GM21737 (cell line): Measurements from ENCODE around the gene DMAC1.
A peak's percentile ranks its signal among the peaks of the same experiment; 100 is the strongest.

Source experiments
- ATAC-seq: cut with Tn5 transposase; IDR thresholded peaks from one replicate; pipeline ENCODE4 v1.9.1; 2021; ENCODE audit warnings: mild to moderate bottlenecking, moderate library complexity; ENCODE audit not compliant: unreplicated experiment

The DMAC1 gene, protein sequence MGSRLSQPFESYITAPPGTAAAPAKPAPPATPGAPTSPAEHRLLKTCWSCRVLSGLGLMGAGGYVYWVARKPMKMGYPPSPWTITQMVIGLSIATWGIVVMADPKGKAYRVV

DNA sequence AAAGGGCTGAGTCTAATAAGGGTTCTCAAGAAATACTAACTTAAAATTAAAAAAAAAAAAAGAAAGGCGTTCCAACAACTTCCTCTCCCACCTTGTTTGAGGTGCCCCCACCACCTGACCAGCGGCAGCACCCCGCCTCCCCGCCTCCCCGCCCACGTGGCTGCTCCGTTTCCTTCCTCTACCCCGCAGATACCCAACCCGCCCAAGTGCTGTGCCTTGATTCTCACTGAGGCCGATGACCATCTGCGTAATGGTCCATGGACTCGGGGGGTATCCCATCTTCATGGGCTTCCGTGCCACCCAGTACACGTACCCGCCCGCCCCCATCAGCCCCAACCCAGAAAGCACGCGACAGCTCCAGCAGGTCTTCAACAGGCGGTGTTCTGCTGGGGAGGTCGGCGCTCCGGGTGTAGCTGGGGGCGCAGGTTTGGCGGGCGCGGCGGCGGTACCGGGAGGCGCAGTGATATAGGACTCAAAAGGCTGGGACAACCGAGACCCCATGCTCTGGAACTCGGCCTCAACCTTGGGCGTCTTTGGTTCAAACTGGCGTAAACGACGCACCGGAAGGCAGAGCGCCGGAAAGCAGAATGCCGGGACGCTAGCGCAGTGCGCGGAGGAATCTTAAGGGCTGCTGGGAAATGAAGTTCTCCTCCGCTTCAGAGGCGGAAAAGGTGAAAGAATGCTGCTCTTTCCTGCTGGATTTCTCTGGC is at the start of gene DMAC1:
Gene DMAC1, minus strand, starts transcription at position 545 of the 710 bp plus-strand sequence. Its CDS starts 44 bp downstream, at position 501.
- peak; percentile 89 for ATAC-seq

DNA sequence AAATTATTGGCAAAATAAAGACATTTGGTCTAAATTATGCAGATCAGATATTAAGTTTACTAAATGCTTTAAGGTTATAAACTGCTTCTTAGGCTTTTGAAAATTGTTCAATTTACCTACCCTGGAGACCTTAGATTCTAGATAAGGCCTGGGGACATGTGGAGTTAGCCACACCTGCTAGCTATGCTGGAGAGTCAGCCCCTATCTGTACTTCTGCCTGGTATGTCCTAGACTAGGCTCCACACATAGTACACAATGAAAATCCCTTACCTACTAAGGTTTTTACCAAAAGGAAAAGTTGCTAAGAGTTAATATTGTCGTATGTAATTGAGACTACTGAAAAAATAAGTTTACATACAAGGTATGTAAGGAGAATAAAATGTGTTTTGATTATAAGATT is 49.8 kb upstream of the DMAC1 start:
- ATAC-seq = no peak

DNA sequence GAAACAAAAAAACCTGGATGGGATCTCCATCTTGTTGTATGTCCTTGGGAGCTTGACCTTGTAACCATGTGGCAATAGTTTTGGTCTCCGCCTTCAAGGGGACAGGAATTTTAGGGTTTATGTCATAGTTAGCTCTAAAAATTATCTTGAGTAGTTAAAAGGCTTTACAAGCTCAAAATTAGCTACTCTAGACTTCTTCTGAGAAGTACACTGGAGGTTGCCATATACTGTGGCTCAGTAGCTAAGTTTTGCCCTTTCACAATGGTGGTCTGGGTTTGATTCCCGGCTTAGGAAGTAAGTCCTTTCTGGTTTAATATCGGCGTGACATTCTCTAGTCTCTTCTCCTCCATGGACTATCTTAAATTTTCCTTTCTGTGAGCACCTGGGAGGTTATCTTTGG is 48.9 kb upstream of the DMAC1 start:
- ATAC-seq = no peak

DNA sequence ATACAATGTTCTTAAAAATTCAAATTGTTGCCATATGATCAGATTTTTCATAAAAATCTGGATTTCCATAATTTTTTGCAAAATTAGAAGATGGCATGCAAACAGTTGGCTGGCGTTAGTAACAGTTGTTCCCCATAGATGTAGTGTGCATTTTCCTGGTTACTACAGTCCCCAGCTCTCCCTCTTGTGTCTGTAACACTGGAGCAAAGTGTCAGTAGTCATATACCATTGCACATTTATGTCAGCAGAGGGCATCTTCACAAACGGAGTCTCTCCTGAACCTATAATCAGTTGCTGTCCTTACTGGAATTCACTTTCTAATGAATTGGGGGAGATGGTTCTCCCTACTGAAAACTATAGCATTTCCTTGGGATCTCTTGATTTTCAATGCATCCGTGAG is 44.7 kb upstream of the DMAC1 start:
- no peak for ATAC-seq

DNA sequence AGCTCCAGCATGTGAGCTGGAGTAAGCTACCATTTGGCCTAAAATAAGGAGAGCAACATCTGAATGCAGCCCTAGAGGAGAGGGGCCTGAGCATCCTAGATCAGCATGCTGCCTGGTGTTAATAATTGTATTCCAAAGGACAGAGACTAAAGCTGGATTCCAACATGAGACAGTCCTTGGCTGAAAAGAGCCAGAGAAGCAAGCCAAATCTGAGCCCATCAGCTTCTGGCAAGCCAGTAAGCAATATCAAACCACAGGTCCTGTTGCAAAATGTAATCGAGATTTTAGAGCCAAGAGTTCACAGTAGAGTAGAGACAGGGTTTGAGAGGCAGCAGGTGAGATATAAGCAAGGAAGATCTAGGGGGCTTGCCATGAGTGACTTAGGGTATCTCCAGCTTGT is 42.3 kb upstream of the DMAC1 start:
- ATAC-seq = no peak

DNA sequence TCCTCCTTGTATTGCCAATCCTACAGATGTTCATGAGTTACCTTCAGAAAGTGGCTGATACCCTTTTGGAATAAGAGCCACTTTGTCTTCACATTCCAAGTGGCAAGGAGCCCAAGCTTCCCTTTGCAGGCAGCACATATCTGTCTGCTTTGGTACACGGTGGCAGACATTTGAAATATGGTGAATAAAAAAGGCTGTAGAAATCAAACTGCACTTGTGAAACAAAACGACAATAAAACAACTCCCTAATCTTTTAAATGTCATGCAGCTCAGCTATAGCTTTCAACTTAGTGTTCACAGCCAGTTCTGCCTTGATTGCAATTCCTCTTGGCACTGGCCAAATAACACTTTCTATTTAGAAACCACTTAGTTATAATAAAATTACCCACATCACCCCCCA is 35.0 kb upstream of the DMAC1 start:
- no peak for ATAC-seq

DNA sequence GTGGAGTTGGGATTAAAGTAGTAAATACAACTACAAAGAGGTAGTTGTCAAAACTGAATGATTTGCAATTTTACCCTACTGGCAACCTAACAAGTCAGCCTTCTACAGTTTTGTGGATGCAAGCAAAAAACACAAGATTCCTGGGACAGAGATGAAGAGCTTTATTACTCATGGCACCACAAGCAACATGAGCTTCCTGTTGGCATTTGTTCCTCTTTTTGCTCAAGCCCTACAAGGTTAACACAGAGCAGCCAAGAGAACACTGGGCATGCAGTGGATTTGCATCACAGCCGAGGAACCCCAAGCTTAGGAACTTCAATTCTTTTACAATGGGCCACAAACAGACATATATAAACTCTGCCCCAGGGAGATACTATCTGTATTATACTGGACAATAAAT is 28.8 kb upstream of the DMAC1 start:
- no peak for ATAC-seq

DNA sequence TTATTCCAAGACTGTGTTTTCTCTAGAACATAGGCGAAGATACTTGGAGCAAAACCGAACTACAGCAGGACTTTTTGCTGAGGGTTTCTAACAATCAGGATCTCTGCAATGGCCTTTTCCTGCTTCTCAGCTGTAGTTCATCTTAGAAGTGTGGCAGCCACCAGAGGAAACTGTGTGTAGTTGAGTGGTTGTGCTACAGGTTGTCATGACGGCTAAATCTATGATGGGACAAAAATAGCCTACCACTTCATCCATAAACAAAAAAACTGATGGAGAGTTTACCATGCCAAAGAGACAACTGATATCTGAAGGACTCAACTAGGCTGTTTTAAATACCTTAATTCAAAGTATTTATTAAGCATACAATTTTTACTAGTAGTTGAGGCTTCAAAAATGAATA is 28.2 kb upstream of the DMAC1 start:
- no peak for ATAC-seq

DNA sequence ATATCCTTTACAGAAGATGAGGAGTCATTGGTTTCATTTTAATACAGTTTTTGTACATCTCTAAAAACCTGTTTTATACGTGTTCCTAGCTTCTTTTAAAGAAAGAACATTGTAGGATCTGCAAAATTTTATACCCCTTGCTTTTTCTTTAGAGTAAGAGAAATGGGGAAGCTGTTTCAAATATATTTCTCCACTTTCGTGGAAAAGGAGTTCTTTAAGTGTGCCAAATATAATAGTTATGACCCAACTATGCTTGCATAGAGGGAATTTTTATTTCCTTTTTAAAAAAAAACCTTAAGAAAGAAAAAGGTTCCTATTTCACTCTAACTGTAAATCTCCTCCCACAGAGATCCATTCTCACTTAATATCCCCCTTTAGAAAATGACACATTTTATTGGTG is 27.5 kb upstream of the DMAC1 start:
- no peak for ATAC-seq

DNA sequence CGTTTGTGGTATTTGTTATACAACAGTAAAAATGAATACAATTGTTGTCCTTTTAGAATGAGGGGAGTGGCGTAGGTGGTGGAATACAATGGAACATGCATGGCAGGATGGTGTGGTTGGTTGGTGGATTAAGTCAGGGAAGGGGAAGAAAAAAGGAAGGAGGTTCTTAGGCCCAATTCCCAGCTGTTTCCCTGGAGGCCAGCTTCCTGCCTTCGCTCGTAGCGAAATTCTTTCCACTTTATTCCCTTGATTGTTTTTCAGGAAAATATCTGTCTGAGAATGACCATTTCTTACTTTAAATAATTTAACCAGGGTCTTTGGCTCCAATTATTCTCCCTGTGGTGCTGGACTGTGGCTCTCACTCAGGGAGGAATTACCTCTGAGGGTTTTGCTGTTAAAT is 24.1 kb upstream of the DMAC1 start:
- ATAC-seq = no peak

DNA sequence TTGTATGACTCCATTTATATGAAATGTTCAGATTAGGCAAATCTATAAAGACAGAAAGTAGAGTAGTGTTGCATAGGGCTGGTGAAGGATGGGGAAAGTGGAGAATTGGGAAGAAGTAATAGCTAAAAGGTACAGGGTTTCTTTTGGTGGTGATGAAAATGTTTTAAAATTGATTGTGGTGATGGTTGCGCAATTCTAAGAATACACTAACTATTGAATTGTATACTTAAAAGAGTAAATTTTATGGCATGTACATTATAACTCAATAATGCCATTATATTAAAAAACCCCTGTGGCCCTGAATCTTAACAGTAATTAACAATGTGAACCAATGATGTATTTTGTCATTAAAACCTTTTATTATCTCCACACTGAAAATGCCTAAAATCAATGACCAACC is 20.4 kb upstream of the DMAC1 start:
- ATAC-seq = no peak

DNA sequence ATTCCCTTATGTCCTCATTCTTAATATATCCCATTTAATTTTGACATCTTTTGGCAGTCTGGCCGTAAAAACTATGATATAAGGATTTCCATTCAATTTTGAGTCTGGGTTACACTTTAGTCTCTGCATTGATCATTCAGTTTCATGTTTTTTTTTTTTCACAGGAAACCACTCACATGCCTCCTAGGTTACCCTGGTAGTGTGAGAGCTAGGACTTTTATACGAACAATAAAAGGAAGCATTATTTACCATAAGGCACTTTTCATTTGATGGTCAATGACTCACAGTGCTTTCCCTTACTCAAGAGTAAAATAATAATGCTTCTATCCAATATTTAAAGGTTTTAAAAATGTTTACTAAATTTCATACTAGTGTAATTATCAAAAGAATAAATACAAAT is 16.4 kb upstream of the DMAC1 start:
- no peak for ATAC-seq

DNA sequence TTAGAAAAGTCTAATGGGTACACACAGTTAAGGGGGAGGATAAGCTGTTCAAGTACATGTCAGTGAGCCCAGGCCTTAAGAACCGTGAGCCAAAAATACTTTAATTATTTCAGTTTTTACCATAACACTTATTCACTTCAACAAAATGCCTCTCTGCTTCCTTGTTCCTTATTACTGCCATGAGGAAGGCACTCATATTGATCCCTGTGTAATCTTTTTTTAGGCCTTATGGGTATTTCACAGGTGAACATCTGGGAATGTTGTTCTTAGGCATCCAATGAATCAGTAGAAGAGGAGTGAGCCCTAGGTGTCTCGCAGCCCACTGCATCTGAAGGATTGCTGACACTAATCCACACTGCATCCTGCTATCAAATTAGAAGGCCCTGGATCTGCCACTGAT is 13.5 kb upstream of the DMAC1 start:
- ATAC-seq = no peak

DNA sequence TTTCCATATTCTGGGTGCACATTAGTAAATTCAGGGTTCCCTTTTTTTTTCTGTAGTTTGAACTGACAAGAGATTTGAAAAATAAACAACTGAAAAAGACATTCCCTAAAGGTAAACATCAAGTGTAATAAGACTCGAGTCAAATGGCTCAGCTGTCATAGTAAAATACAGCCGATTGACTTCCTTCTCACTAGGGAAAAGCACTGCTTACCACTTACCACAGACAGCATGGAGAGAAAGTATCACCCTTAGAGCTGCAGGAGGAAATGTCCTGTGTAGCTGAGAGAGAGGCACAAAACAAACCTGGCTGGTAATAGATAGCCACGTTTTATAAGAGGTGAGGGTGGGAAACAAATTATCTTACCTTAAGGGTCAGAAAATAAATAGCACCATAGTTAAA is 12.1 kb upstream of the DMAC1 start:
- no peak for ATAC-seq

DNA sequence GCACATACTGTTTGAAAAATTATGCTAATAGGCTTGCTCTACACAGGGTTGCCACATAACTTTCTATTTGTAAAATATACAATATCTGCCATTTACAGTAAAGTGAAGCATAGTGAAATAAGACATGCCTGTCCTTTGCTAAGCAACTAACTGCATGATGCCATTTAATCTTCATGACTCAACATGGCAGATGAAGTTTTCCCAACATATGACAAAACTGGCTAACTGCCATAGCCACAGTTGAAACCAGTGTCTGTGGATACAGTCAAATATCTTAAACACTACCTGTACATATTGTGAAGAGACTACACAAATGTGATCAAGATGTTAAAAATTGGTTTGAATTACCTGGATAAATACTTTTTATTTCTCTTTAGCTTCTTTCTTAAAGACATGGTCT is 3.1 kb upstream of the DMAC1 start:
- no peak for ATAC-seq

DNA sequence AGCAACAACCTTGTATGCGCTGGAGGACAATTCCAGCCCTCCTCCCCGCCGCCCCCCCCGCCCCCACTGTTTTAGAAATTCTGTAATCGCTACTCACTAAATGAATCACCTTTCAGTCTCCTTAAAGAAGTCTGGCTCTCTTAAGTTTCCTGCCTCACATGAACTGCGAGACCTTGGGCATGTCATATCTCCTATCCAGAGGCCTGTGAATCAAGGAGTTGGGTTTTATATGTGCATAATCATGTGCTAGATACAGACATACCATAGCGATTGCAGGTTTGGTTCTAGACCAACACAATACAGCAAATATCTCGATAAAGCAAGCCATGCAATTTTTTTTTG is 337 bp upstream of the DMAC1 start:
- ATAC-seq = peak; percentile 20

DNA sequence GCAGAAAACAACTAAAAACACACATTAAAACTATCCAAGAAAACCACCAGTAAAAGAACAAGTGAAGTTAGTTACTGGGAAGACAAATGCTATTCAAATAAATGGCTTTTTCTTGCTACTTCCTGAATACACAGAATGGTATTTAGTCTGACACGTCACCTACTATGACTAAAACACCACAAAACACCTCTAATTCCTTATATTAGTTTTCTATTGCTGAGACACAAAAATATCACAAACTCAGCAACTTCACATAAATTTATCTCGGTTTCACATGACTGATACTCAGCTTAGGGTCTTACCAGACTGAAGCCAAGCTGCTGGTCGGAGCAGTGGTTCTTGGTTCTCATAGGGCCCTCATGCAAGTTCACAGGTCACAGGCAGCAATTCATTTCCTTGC is 5.4 kb downstream of the DMAC1 start:
- ATAC-seq = no peak

DNA sequence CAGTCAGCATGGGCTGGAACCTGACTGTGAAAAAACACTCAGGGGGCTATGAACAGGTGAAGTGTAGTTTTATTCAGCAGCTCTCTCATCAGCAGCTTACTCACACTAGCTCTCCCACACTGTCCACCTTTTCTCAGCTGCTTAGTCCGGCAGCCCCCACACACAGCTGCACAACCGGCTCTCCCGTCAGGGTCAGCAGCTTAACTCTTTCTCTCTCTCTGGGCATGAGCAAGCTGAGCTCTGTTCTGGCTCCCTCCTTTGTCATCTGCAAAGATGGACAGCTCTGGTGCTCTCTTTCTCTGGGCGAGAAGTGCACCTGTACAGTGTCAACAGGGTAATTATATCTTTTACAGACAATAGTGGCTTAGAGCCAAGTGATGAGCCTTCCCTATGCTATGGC is 8.2 kb downstream of the DMAC1 start:
- ATAC-seq = no peak

DNA sequence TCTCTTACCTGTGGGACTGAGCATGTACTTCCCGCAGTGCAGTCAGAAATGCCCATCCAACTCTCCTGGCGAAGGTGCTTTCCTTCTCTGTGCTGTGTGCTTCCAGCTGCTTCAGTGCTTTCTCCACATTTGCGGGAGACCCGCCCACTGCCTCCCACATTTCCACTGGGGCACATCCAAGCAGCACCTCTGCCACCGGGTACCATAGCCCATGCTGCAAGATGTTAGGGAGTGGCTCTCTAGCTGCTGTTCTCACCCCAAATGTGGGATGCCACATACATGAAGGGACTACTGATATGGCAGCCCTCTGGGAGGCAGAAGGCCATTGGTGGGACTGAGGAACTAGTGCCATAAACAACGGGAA is 8.8 kb downstream of the DMAC1 start:
- ATAC-seq = no peak

DNA sequence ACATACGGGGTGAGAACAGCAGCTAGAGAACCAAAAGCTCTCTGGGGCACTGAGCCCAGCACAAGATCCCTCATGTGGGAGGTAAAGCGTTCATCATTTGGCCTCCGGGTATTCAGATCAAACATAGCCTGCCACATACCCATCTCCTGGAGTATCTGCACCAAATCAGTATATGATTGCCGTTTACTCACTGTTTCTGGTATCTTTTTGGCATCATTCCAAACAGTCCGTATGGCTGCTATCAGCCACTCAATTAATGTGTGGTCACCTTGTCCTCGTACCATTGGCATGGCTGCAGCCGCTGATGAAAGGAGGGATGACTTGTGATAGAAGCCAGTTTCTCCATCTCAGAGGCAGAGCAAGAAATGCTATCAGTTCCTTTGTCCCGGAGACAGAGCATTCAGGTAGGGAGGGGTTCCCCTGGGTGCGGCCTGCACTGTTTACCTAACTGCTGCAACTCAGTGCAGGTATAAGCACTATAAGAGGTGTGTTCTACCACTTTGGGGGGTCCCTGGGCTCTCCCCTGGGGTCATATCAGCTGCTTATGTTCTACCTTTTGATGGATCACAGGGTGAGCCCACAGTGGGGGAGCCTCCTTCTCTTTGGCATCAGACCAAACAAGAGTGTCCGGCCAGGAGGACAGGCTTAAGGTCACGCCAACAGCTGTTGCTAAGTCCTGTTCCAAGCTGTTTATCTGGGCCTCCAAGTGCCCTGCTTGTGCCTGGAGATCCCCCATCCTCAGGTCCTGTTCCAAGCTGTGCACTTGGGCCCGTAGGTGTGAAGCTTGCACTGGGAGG is 9.4 kb downstream of the DMAC1 start:
- no peak for ATAC-seq

DNA sequence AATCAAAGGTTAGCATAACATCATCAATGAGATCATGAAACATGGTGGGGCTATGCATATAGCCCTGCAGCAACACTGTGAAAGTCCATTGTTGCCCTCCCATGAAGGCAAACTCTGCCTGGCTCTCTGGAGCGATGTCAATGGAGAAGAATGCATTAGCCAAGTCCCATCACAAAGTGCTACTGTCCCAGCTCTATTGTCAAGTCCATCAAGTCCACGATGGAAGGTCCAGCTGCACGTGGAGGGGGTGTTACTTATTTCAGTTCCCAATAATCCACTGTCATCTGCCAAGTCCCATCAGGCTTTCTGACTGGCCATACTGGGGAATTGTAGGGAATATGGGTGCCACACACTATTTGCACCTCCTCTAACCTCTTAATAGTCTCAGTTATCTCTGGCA is 10.8 kb downstream of the DMAC1 start:
- ATAC-seq = no peak

DNA sequence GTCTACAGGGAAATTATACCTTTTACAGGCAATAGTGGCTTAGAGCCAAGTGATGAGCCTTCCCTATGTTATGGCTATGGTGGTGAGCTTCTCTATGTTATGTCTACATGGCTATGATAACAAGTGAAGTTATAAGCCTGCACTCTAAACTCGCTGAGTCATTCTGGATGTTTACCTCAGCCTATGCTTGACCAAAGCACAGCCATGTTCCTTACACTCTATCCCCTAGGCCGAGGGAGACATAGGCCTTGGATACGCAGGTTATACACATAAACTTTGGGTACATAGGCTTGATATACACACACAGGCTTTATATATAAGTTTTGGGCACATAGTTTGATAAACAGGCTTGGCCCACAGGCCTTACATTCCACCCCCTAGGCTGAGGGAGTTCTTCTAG is 13.8 kb downstream of the DMAC1 start:
- no peak for ATAC-seq

DNA sequence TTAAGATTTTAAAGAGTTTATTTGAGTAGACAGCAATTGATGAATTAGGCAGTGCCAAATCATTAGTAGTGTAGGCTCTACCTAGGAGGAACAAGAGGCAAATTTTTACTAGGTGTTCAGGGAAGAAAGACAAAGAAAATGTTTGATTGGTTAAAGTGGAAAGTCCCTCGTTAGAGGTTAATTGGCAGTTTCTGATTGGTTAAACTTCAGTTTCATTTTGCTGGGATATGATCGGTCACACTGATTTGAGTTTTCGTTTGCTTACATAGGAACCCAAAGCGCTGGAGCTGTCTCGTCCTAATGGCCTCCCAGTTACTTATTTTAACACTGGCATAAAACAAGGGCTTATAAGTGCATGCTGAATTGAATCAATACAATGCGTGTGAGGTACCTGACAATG is 15.1 kb downstream of the DMAC1 start:
- no peak for ATAC-seq
